T follicular helper cell (primary cell): Measurements from ENCODE around the gene AKR1B1.

Experiments
- DNase-seq: peaks from one replicate; pipeline ENCODE4 v3.0.0-alpha.2; 2020; ENCODE audit warnings: low read depth

AKR1B1 gene

DNA sequence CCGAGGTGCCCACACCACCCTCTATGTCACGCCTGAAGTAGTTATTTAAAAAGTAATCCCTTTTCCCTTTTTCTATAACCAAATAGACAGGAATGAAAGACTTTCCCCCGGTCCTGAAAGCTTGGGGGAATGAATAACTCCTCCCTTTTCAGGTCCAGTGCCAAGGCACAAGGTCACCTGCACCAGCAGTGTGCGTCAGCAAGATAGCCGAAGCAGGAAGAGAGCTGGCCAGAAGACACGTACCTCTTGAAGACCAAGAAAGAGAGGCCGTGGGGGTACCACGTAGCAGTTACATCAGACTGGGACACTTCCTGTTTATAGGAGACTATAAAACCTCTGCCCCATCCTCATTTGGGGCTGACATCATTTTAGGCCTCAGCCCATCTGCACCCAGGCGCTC lies 10.7 kb upstream of the AKR1B1 start:
- no peak for DNase-seq

DNA sequence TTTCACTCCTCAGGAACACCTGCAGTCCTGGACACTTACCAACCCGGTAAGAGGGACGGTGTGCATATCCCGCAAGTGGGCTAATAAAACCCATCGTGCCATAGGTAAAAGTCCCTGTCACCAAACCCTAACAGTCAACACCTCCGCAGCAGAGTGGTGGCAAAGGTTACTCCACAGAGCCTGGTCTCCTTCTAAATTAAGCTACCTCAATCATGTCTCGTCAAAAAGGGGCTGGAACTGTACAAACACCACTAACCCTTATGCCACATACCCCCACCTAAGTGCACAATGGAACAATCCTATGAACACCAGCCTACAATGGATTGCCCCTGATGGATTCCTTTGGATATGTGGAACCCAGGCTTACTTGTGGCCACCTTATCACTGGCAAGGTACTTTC lies 9.6 kb upstream of the AKR1B1 start:
- no peak for DNase-seq

DNA sequence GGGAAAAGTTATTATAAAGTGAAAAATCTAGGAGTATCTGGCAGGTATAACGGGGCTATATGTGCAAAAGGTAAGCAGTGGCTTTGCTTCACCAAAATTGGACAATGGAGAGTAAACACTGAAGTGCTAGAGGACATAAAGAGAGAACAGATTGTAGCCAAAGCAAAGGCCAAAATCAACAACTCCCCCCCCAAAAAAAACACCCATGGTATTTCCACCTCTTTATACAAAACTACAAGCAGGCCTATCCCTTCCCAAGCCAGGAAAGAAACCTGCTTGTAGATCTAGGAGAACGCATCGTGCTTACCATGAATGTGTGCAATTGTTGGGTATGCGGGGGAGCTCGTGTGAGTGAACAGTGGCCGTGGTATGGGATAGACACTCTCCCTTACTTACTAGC lies 9.2 kb upstream of the AKR1B1 start:
- no peak for DNase-seq

DNA sequence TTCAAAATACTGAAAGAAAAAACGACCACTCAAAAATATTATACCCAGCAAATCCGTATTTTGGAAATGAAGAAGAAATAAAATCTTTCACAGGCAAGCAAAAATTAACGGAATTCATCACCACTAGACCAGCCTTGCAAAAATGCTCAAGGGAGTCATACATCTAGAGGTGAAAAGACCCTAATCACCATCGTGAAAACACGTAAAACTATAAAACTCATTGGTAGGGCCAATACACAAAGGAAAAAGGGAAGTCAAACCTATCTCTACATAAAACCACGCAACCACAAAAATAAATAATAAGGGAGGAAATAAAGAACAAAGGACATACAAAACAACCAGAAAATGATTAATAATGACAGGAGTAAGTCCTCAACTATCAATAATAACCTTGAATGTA lies 6.6 kb upstream of the AKR1B1 start:
- no peak for DNase-seq

DNA sequence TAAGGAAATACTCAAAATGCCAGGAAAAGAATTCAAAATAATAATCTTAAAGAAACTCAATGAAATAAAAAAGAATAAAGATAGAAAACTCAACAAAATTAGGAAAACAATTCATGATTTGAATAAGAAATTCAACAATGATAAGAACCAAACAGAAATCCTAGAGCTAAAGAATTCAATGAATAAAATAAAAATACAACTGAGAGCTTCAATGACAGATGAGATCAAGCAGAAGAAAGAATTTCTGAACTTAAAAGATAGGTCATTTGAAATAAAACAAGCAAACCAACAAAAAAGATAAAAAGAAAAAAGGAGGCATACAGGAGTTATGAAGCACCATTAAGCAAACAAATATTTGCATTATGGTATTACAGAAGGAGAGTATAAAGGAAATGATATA lies 5.6 kb upstream of the AKR1B1 start:
- no peak for DNase-seq

DNA sequence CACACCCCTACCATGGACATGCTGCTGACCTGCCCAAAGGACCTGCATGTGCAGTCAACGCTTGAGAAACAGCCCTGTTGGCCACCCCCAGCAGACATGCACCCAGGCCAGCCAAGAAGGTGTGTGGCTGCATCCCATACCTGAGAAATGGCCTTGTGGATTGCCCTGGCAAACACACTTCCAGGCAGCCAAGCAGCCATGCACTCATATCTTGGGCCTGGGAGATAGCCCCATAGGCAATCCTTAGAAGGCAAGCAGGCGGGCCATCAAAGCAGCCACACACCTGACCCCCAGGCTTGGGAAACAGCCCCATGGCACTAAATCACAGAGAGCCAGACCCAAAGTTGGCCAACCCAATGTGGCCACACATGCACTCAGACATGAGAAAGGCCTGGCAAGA lies 4.9 kb upstream of the AKR1B1 start:
- no peak for DNase-seq

DNA sequence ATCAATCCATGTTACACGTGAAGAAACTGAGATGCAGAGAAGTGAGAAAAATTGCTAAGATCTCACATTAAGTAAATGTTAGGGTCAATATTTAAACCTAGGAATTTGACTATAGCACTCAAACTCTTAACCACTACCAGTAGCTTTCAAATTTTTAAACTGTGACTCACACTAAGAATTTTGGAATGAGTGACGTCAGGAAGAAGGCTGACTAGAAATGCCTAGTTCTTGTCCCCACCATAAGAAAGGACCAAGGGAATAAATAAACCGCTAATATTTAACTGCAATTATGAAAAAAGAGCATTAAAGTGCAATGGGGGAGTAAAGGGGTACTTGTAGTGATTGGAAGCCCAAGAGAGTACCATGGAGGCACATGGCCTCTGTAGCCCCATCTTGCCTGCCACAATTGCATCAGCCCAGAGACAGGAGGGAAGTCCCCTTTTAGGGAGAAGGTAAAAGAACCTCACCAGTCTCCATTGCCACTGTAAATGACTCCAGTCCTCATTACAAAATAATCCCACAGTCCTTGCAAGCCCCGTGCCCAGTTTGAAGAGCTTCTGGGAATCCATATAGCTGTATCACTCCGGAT lies 3.5 kb upstream of the AKR1B1 start:
- DNase-seq, result no peak

DNA sequence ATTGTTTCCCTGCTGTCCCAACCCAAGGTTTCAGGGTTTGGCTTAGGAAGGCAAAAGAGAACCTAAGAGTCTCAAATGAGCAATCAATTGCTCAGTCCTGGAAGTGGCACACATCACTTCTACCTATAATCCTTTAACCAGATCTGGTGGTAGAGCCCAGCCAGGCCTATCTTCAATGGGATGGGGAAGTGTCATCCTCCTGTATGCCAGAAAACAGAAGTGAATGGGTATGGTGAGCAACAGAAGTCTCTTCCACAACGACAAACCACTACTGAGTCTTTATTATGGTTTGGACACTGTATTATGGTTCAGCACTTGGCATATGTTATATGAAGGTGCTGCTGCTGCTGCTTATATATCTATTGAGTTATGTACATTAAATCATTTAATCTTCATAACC lies 3.0 kb upstream of the AKR1B1 start:
- no peak for DNase-seq

DNA sequence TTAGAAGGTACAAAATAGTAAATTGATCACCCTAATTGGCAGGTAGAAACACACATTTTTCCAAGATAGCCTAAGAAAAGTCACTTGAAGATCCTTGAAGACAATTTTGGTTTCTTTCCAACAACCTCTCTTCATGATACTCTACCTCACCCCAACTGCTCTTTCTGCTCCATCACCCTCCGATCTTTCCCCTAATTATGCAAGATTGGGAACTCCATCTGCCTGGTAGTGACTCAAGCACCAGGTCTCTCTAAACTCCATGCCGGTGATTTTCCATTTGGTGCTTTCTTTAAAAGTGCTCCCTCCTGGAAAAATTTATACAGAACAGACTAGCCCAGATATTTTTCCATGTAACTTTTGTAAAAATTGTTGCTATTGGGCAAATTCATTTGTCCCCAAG lies 1.1 kb upstream of the AKR1B1 start:
- no peak for DNase-seq

DNA sequence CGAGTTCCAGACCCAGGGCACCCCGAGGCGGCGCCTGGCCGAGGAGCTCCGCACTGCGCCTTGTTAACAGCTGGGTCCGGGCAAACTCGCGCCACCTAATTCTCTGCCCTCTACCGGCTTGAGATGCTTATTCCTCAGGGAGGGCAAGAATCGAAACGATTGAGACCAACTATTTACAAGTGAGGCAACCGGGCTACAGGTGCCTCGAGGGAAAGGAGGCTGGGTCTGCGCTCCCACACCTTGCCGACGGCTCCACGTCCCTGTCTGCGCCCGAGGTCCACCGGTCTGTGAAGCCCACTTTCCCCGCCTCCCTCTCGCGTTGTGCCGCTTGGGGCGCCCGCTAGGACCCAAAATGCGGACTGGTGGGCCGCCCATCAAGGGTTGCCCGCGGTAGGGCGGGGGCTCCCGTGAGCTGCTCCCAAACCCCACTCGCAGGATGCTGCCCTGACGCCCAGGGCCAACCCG lies 527 bp downstream of the AKR1B1 start:
- DNase-seq, result peak; percentile 19

DNA sequence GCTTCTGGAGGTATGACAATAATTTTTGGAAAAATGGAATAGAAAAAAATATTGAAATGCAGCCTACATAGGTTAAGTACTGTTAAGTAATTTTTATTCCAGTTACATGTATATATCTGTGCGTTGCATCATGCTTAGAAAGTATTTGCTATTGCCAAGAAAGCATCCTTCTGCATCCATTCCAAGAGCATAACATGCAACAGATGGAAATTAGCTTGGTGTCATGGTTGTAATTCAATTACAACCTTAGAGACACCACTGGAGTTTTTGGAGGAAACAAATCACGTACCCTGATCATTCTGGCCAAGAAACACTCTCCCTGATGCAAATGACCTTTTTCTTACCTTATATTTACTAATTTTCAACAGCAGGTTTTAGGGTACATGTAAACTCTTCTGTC lies 1.7 kb downstream of the AKR1B1 start:
- no peak for DNase-seq

DNA sequence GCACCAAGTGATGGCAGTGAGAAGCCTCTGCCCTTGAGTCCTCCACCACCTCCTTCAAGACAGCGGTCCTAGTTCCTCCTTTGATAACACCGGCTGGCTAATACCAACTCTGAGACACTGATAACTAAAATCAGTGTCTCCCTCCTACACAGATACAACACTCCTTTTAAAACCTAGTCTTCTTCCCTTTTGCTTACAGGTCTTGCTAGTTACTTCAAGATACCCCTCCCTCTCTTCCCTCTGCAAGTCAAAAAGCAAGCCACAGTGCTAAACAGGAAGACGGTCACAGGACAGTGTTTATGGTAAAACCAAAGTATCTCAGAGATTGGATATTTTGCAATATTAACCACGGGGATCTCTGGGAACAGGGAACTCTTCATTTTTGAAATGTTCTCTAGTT lies 4.6 kb downstream of the AKR1B1 start:
- no peak for DNase-seq

DNA sequence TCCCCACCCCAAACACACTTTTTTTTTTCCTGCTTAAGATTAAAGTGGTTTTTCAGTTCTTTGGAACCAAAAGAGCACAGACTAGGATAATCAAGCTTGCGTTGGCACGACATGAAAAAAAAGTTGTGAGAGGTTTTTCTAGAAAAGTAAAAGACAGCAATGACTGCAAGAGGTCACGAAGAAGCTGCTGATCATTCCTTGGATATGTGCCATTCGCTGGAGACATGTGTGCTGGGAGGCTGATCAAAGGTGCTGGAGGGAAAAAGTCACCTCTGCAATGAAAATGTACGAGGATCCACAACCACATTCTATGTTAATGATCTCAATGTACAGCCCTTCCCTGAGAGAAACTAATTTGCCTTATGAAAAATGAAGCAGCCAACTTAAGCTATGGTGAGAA lies 5.4 kb downstream of the AKR1B1 start:
- no peak for DNase-seq

DNA sequence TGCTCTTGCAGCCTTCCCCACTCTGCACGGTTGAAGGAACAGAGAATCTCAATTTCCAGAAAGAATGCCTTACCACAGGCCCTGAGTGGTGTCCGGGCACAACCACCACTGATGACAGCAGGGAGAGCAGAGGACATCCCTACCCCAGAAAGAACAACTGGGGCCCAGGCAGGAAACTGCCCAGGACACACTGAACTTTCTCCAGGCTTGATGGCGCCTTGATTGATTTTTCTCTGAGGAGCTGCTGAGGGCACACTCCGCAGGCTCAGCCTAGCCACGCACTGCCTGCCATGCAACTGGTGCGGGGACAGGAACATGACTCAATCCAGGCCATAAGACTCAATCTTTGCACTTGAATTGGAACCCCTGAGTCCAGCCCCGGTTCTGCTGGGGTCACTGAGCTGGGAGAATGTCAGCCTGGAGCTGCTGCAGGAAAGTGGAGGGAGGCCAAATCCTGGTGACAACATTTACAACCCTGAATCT lies 5.9 kb downstream of the AKR1B1 start:
- no peak for DNase-seq

DNA sequence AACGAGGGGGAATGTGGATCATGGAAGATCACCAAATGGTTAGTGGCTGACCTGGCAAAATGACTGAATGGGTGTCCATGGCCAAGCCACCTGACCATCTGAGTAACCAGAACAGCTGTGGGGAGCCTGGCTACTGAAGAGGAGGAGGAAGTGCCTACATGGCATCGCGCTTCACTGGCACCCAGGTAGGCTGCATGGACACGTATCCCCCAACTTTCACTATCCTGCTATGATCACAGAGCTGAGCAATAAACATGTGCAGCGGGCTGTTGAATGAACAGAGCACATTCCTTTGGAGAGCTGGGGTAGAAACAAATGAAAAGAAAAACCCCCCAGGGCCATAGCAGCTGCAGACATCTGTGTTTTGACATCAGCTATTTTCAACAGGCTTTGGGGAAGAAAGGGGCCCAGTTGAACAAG lies 6.5 kb downstream of the AKR1B1 start:
- no peak for DNase-seq

DNA sequence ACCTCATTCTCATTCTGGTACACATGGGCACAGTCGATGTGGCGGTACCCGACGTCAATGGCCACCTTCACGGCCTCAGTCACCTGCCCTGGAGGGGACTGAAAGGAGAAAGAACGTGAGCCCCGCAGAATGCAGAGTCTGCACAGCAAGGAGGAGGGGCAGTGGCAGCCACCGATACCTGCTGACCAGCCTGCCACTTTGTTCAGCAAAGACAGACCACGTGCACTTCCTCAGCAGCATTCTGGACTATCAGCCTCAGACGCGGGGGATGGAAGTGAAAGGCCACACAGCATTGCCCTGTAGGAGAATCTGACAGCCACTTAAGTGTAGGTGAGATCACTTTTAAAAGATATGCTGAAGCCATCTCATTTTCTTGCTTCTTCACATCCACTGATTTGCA lies 7.2 kb downstream of the AKR1B1 start:
- no peak for DNase-seq

DNA sequence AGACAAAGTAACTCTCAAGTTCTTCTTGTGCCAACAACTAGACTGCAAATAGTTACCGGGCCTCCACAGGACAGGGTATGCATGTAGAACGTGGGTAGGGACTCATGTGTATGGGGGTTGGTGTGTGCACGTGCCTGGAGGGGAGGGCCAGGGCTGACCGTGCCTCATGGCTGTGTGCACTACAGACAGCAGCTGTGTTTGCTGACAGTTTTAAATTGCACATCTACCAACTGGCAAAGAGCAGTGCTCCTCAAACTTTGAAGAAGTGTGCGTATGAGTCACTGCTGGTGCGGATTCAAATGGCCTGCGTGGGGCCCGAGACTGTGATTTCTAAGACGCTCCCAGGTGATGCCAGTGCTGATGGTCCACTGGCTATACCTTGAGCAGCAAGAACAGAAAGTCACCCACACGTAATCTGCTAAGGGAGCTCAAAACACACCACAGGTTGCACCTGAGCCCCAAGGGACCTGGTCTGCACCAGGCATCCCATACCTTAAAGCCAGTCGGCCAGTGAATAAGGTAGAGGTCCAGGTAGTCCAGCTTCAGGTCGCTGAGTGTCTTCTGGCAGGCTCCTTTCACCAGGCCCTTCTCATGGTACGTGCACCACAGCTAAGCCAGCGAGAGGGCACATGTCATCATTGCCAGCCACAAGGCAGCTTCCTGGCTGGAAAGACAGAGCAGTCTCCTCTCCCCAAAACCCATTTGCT lies 8.5 kb downstream of the AKR1B1 start:
- no peak for DNase-seq

DNA sequence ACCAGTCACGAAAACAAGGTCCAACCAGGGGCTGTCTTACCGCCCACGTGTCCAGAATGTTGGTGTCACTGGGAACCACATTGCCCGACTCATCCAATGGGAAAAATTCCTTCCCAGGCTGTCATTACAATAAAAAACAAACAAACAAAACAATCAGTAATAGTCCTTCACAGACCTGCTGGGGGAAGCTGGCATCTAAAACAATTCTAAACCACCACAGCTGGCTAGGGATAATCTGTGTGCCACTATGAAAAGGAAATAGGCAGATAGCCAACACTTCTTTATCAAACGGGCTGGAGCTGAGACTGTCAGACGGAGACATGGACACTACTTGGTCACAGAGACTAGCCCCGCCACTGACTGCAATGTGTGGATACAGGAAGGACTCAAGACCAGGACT lies 9.2 kb downstream of the AKR1B1 start:
- no peak for DNase-seq

DNA sequence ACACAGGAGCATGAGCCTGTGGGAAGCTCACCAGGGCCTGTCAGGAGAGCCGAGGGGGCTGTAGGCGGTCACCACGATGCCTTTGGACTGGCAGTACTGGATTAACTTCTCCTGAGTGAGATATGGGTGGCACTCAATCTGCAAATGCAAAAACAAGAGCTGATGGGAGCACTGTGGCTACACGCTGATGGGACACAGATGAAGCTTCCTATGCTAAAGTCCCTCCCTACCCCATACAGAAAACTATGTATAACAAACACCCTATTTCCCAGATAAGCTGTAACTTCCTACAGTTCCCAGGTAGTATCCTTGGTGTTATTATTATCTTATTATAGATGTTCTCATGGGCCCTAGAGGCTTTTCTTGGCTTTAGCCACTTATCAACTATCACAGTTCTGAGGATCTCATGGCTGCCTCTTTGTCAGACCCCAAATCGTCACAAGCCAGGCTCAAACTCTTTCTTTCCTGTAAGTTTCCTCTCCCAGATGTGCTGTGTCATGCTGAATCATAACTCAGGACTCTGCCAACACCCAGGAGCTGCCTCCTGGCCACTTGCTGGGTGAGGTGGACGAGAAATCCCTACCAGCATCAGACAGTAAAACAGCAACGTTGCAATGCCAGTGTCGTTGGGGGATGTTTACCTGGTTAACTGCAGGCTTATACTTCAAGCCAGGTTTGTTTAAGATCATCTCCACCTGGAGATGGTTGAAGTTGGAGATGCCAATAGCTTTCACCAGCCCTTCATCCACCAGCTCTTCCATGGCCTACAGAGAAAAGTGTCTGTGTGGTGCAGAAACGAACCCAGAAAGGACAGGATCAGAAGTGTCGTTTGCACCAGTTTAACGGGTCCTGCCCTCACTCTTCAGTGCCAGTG lies 10.3 kb downstream of the AKR1B1 start:
- no peak for DNase-seq

DNA sequence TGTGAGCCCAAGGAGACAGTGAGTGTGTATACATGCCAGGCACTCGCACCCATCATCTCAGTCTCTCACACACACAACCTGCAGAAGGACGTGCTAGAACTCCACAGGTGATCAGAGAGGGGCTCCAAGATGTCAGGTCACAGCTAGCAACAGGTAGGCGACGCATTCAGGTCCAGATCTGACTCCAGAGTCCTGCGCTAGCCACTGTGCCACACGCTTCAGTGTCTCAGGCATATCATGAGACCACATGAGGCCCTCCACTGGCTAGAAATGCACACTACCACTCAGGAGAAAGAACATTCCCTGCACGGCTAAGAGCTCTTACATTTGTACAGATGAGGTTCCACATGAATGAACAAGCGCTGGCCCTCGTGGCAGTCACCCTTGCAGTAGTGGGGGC lies 11.5 kb downstream of the AKR1B1 start:
- no peak for DNase-seq

DNA sequence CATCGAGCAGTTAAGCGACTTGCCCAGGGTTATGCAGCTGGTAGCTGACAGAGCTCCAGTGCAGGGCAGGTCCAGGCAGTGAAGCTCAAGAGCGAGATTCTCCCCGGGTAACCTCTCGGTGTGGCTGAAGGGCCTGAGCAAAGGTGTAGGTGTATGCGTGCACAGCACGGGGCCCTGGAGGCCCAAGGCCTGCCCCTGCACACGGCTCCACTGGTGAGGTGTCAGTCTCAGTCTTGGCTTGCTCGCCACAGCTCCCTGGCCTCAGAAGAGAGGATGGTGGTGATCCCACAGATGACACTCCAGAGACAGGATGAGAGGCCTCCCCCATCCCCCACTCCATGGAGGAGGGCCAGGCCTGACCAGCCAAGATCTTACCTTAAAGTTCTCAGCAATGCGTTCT lies 12.0 kb downstream of the AKR1B1 start:
- no peak for DNase-seq

DNA sequence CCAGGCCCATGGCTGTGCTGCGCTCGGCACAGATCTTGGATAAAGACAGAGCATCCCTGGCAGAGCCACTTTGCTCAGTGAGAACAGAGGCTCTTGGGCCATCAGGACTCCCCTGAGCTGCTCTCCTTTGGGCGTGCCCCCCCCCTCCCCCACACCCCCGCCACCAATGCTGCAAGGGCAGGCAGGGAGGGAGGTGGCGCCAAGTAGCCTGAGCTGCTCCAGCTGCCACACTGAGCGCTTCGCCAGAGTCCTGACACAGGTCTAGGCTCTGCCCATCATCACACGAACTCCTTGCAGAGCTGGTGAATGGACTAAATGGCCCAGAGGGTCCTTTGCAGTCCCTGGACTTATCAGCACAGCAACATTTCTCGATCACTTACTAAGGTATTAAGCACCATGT lies 12.5 kb downstream of the AKR1B1 start:
- no peak for DNase-seq

DNA sequence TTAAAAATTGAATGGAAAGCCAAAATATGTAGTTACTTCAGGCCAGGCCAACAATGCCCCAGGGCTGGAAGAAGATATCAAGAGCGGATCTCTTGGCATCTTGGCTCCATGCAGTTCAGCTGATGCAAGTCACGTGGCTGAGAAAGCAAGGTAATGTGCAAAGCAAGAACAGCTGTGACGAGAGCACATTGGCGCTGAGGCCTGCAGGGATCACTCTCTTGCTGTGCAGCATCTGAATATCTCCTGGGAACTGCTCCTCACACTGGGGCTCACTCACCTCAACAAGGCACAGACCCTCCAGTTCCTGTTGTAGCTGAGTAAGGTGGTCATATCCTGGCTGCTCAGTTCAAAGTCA lies 14.0 kb downstream of the AKR1B1 start:
- DNase-seq, result no peak
